Stimulated activated CD8-positive, alpha-beta memory T cell treated with anti-CD3 and anti-CD28 coated beads, Interleukin-12 subunit alpha, Interleukin-12 subunit beta, amount 100 ng/mL, for 4 hours (primary cell): ENCODE data around the gene TUBGCP2.
"Not testable (repeated sequence)": the region's sequence is repeated elsewhere in the genome, so short reads cannot be mapped to it uniquely, and the experiment has no call there.

Experiments used
- DNase-seq: peaks from one replicate; pipeline ENCODE4 v3.0.0-alpha.2; 2020; ENCODE audit warnings: low read depth

Gene TUBGCP2

GRCh38 chr10:133325440-133326222 is 17.0 kb upstream of the TUBGCP2 start:
- DNase-seq, result no peak

DNA sequence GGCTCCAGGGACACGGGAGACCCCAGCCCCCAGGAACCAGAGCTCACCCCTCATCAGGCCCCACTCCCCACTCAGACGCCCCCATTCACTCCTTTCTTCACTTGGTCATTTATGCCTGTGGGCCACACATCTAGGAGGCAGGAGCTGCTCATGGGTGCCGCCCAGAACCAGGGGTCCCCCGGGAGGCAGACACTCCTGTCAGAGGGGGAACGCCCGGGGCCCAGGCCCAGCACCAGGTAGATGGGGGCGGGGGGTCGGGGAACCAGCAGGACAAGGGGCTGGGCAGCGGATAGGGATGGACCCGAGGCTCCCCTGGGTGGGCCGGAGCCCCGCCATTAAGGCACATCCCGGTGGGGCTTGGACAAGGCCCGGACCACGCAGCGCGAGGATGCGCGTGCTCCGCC is 16.2 kb upstream of the TUBGCP2 start:
- DNase-seq, result no peak

GRCh38 chr10:133324198-133324792 is 15.6 kb upstream of the TUBGCP2 start:
- no peak for DNase-seq

DNA sequence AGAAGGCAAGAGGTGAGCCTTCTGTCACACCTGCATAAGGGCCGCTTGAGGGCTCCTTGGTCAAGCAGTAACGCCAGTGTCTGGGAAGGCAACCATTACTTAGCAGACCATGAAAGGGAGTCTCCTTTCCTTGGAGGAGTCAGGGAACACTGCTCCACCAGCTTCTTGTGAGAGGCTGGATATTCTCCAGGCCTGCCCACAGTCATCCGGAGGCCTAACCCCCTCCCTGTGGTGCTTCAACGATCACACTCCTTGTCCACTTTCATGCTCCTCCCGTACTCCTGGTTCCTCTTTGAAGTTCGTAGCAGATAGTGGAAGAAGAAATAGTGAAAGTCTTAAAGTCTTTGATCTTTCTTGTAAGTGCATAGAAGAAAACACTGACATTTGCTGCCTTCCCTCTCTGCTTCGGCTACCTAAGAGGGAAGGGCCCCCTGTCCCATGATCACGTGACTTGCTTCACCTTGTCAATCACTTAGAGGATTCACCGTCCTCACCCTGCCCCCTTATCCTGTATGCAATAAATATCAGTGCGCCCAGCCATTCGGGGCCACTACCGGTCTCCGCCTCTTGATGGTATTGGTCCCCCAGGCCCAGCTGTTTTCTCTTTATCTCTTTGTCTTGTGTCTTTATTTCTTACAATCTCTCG is 13.5 kb upstream of the TUBGCP2 start:
- DNase-seq, result not testable (repeated sequence)

DNA sequence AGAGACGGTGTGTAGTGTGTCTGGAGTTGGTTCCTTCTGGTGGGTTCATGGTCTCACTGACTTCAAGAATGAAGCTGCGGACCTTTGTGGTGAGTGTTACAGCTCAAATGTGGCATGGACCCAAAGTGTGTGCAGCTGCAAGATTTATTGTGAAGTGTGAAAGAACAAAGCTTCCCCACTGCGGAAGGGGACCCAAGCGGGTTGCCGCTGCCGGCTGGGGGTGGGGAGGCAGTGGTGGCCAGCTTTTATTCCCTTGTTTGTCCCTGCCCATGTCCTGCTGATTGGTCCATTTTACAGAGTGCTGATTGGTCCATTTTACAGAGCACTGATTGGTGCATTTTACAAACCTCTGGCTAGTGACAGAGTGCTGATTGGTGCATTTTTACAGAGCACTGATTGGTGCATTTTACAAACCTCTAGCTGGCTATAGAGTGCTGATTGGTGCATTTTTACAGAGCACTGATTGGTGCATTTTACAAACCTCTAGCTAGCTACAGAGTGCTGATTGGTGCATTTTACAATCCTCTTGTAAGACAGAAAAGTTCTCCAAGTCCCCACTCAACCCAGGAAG is 12.3 kb upstream of the TUBGCP2 start:
- DNase-seq, result not testable (repeated sequence)

- DNase-seq, result peak; percentile 37
These were observed 9.9 kb upstream of the TUBGCP2 start for GRCh38 chr10:133318494-133319127.

GRCh38 chr10:133316732-133317131 is 8.1 kb upstream of the TUBGCP2 start:
- no peak for DNase-seq

- DNase-seq, result no peak
These were observed 7.6 kb upstream of the TUBGCP2 start for GRCh38 chr10:133316266-133316665.

DNA sequence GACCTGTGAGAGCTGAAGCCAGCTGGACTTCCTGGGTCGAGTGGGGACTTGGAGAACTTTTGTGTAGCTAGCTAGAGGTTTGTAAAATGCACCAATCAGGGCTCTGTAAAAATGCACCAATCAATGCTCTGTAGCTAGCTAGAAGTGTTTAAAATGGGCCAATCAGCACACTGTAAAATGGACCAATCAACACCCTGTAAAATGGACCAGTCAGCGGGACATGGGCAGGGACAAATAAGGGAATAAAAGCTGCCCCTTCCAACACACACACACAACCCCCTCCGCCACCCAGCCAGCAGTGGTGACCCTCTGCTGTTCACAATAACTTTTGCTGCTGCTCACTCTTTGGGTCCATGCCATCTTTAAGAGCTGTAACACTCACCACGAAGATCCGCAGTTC is 7.2 kb upstream of the TUBGCP2 start:
- DNase-seq, result no peak

GRCh38 chr10:133314911-133315310 is 6.2 kb upstream of the TUBGCP2 start:
- no peak for DNase-seq

DNA sequence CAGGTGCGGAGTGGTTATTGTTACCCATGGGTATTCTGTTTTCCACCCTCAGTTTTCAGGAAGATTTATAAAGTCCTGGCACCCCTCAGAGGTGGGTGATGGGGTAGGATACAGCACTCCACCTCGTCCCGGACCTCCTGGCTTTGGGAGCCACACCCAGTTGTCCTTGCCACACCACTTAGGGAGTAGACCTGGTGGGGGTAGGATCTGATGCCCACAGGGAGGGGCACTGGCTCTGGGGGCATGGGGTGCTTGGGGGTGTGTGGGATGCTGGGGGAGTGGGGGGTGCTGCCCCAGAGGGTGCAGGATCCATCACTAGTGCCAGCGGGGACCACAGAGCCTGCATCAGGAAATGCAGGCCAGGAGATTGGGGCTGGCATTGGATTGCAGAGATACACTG is 4.5 kb upstream of the TUBGCP2 start:
- DNase-seq, result no peak

GRCh38 chr10:133312769-133313145 is 4.1 kb upstream of the TUBGCP2 start:
- DNase-seq, result no peak

- DNase-seq, result no peak
These were observed 3.5 kb upstream of the TUBGCP2 start for GRCh38 chr10:133312016-133312768.

DNA sequence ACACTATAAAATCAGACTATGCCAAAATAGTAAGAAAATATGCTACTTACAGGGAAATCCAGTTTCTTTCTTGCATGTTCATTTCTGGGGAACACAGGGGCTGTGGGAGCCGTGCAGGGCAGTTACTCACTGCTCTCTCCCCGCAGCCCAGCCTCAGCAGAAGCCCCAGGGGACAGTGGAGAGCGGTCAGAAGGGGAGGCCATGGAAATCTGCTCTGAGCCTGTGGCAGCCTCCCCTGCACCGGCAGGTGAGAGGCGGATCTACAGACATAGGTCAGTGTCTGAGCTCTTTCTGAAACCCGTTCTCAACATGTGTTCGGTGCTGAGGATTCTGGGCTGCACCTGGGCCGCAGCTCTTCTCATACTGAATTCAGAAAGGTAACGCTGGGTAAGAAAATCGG is 2.9 kb upstream of the TUBGCP2 start:
- no peak for DNase-seq

DNA sequence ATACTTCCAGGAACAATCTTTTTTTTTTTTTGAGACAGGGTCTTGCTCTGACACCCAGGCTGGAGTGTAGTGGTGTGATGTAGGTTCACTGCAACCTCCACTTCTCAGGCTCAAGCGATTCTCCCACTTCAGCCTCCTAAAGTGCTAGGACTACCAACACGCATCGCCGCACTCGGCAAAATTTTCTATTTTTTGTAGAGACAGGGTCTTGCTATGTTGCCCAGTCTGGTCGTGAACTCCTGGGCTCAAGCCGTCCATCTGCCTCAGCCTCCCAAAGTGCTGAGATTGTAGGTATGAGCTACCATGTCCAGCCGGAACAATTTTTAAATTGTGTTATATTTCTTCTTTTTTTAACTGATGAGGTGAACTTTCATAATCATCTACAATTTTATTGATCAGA is 2.1 kb upstream of the TUBGCP2 start:
- no peak for DNase-seq

DNA sequence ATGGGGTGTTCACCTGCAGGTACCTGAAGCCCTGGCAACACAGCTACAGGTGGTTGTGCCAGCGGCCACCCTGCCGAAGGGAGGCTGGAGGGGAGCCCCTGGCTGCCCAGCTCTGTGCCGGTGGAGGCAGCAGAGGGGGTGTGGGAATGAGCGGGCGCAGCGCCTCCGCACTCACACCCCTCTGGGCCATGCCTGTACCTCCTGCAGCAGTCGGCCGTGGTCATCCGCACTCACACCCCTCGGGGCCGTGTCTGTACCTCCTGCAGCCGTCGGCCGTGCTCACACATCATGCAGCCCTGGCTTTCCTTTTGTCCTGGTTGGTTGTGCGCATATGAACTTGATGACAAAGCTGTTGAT is 1.7 kb upstream of the TUBGCP2 start:
- no peak for DNase-seq

GRCh38 chr10:133309720-133310398 is 1.2 kb upstream of the TUBGCP2 start:
- DNase-seq, result no peak

- peak; percentile 87 for DNase-seq
These were observed 538 bp upstream of the TUBGCP2 start for GRCh38 chr10:133309100-133309719.

DNA sequence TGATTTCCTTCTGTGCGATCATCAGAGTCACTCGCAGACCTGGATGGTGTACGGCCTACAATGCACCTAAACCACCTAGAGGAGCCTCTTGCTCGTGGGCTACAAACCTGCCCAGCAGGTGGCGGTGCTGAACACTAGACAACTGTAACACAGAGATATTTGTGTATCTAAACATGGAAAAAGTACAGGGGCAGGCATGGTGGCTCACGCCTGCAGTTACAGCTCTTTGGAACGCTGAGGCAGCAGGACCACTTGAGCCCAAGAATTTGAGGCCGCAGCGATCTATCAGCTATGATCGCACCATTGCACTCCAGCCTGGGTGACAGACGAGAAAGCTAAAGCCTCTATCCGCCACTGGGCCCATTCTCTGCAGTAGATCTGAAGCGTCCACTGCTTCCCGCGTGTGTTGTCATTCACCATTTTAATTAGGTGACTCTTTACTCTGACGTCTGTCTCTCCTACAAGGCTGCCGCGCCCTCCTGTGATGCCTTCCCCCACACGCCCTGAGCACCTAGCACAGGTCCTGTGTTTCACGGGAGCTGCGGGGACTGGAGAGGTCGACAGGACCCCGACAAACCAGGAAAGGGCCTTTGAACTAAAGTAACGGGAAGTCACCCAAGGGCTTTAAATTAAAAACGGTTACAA is 774 bp downstream of the TUBGCP2 start:
- DNase-seq, result peak; percentile 65

DNA sequence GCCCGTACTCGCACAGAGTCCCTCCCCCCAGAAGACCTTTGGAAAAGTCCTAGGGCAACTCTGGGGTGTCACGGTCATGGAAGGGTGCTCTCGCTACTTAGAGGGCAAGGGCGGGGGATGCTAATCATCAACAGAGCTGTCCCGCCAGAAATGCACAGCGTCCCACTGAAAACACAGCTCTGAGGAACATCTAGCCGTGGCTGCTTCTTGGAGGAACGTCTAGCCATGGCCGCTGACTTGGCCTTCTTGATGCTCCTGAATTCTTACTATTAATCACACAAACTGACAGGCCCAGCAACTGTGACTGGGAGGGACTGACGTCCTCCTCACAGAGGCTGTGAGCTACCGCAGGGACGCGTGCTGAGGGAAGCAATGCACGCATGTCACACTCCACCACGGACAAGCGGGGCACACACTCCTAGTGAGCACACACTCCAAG is 1.7 kb downstream of the TUBGCP2 start:
- DNase-seq, result no peak
